GM12873 (cell line): ENCODE results near the gene ALG12.

Experiments used
- CTCF ChIP-seq: IDR thresholded peaks from 2 replicates; pipeline ENCODE4 v1.5.1; 2012; ENCODE audit warnings: low read depth, mild to moderate bottlenecking, moderate library complexity, low read length, control low read depth; ENCODE audit not compliant: insufficient read depth; ENCODE audit errors: missing control alignments

The ALG12 gene

GRCh38 chr22:49942565-49943404 is 24.5 kb upstream of the ALG12 start:
- no peak for TF ChIP-seq CTCF

DNA sequence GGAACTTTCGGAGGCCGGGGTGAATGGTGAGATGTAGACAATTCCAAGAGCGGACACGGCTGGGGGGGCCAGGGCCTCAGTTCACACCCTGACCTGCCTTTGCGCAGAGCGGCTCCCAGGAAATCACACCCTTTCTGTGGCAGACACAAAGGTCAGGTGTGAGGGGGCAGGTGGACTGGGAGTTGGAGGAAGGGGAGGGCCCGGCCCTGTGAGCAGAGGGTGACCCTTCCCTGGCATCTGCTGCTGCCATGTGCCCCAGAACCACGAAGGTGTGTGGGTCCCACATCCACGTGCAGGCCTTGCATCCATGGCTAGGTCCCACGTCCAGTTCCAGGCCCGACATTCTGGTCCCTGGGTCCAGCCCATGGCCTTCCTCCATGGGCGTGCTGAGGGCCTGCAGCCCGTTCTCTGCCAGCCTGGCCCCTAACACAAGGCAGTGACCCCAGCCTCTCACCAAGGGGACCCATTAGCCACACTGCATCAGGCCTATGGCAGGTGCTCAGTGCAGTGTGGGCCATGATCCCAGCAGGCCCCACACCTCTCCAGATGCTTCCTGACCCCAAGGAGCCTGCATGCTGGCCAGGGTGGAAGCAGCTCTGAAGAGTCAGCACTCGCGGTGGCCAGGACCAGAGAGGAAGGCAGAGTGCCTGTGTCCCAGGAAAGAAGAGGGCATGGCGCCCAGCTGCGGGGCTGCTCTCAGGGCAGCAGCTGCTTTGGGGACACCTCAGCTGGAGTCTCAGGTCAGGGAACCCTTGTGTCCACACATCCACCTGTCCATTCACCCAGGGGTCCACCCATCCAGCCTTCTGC is 23.5 kb upstream of the ALG12 start:
- TF ChIP-seq CTCF = no peak

DNA sequence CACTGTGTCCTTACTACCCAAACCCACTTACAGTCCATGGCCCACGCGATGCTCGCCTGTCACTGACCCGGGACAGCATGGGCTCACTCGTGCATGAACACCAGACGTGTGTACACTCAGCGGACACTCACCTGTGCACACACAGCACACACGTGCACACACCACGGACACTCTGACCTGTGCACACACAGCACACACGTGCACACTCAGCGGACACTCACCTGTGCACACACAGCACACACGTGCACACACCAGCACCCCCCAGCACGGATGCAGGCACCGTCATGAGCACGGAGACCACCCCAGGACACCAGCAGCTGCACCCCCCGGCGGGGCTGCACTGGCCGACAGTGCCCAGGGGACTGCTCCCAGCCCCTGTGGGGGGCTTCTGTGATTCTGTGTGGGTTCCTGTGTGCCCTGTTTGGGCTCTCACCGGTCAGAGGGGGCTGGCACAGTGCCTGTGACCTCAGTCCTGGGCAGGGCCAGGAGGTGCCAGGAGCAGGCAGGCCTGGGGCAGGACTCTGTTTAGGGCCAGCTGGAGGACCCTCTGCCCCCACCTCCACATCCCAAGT is 20.4 kb upstream of the ALG12 start:
- TF ChIP-seq CTCF = no peak

DNA sequence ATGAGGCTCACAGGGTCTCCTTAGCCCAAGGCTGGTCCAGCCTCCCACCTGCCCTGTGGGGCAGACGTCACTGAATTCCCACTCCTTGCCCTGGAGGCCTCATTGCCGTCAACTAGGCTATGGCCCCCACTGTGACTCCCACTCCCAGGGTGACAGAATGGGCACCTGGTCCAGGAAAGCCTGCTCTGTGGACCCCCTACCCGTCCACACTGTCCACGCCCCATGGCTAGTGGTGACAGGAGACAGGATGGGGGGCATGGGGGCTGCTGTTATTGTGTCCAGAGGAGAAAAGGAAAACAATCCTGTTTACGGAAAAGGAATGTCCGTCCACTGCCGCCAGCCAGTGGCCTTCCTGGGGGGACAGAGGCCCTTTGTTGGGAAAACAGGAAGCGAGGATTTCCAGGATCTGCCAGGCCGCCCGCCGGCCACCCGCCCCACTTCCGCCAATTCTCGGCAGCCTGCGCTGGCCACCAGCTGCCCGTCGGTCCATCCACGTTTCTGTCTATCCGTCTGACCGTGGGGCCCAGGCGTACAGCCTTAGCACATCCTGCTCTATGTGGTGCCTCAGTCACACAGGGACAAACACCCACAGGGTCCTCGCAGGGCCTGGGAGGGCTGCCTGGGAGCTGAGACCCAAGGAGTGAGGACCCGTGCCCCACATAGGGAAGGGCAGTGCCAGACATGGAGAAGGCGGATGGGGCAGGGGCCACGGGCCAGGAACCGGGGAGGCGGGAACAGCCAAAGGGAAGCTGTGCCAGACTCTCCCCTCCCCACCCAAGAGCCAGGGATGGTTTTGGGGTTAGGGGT is 19.7 kb upstream of the ALG12 start:
- TF ChIP-seq CTCF = no peak

DNA sequence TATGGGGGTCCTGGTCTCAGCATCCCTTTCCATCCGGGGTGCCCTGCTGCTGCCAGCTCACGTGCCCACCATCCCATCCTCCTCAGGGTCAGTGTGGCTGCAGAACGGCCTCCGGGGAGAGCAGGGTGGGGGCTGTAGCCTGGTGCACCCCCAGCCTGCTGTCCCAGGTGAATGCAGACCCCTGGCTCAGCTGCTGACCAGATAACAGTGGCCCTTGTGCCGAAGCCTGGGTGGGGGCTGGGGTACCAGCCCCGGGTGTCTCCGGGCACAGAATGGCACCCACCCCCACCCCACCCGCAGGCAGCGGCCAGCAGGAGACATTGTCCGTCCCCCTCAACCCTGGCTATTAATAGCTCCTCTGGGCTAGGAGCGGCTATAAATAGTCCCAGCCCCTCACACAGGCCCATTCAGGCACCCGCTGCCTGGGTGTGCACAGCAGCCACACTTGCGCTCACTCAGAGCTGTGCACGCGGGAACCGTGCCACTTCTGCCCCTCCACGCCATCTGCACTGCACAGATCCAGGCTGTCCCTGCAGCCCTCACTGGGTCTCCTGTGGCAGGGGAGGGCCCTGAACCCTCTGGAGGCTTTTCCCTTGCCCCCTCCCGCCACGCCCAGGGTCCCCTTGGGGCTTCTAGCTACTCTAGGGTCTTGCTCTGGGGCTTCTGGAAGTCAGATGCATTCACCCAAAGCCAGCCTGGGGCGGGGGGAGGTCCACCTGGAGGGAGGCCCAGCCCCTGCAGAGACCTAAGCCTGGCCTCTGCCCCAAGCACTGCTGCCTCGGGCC is 18.9 kb upstream of the ALG12 start:
- no peak for TF ChIP-seq CTCF

GRCh38 chr22:49936018-49936972 is 18.1 kb upstream of the ALG12 start:
- no peak for TF ChIP-seq CTCF
